ENCODE results near the gene PIP5KL1.

The PIP5KL1 gene

DNA sequence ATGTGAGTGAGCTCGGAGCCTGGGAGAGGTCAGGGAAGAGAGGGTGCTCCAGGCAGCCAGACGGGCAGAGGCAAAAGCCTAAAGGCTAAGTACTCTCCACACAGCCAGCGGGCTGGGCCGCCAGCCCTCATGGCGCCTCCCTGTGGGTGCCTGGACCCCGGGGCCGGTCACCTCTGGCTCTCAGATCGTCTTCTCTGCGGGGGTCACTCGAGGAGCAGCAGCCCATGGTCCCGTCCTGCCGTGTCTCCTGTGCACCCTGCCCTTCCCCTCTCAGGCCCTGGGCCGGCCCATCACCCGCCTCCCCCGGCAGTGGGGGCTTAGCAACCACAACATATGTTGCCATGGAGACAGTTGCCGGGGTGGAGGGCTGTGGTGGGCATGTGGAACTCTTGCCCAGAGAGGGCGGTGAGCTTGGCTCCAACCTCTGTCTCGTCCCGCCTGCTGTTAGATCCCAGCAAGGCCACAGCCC lies 57.3 kb downstream of the PIP5KL1 start:
- Histone ChIP-seq H3K4me3 (replicated peaks; ENCODE audit: low read depth, low read length) (no peak overlapping the region), H3K36me3 (ENCODE audit: control insufficient read depth, insufficient read depth, low read length) (no peaks in the 10 kb centered on the region), H3K27me3 (replicated peaks; ENCODE audit: control insufficient read depth, insufficient read depth, low read length) (no peaks in the 10 kb centered on the region)
- DNase-seq (ENCODE audit: extremely low read depth, insufficient read length), result no peak
- TF ChIP-seq, protein P1, sequence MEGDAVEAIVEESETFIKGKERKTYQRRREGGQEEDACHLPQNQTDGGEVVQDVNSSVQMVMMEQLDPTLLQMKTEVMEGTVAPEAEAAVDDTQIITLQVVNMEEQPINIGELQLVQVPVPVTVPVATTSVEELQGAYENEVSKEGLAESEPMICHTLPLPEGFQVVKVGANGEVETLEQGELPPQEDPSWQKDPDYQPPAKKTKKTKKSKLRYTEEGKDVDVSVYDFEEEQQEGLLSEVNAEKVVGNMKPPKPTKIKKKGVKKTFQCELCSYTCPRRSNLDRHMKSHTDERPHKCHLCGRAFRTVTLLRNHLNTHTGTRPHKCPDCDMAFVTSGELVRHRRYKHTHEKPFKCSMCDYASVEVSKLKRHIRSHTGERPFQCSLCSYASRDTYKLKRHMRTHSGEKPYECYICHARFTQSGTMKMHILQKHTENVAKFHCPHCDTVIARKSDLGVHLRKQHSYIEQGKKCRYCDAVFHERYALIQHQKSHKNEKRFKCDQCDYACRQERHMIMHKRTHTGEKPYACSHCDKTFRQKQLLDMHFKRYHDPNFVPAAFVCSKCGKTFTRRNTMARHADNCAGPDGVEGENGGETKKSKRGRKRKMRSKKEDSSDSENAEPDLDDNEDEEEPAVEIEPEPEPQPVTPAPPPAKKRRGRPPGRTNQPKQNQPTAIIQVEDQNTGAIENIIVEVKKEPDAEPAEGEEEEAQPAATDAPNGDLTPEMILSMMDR (IDR thresholded peaks at IDR 0.05; ENCODE audit: insufficient read depth, low read length, poor library complexity, severe bottlenecking), result no peak

DNA sequence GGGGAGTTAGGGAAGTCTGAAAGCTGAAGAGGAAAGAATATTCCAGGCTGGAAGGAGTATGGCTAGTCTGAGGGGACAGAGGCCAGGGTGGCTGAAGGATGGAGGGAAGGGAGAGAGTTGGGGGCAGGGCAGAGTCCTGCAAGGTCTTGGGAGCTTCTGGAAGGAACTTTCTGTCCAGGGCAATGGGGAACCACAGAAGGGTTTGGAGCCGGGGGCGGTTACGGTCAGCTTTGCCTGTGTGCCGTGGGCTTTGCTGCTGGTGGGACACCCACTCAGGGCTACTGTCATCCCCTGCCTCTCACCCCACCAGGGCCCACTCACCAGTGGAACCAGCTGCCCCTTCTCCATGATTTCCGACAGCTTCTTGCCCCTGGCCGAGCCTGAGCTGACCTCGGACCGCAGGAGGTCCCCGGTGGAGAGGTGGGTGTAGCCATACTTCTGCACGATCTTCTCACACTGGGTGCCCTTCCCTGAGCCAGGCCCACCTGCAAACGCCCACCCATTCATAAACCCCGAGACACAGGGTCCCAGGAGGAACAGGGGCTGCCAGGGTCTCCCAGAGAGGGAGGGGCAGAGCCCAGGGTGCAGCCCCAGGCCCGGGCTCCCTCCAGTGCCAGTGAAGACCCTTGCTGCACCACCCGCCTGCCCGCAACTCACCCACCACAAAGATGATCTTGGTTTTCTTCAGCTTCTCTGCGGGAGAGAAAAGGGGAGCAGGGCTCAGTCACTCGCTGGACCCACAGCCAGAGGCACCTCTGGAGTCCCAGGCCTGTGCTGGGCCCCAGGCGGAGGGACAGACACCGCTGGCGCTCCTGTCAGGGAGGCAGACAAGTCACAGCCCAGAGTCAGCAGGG lies 58.0 kb downstream of the PIP5KL1 start:
- Histone ChIP-seq H3K4me3 (replicated peaks; ENCODE audit: low read depth, low read length) (no peak overlapping the region), H3K27me3 (replicated peaks; ENCODE audit: control insufficient read depth, insufficient read depth, low read length) (no peaks in the 10 kb centered on the region), H3K36me3 (ENCODE audit: control insufficient read depth, insufficient read depth, low read length) (no peaks in the 10 kb centered on the region)
- TF ChIP-seq, protein P1 (IDR thresholded peaks at IDR 0.05; ENCODE audit: insufficient read depth, low read length, poor library complexity, severe bottlenecking), result no peak
- no peak for DNase-seq (ENCODE audit: extremely low read depth, insufficient read length)

DNA sequence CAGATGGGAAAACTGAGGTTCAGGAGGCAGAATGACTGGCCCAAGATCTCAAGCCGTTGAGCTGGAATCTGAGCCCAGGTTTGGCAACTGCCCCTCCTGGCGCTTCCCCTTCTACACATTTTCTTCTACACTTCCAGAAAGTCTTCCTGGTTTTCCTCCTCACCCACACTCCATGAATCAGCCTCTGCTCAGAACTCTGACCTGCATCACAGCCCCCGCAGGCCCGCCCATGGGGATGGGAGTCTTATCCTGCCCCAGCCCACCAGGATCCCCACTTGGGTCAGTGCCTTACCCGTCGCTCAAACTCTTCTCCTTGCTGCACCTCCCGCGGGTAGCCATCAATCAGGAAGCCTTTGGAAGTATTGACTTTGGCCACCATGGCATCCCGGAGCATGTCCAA lies 59.0 kb downstream of the PIP5KL1 start:
- Histone ChIP-seq H3K36me3 (ENCODE audit: control insufficient read depth, insufficient read depth, low read length) (no peaks in the 10 kb centered on the region), H3K4me3 (replicated peaks; ENCODE audit: low read depth, low read length) (no peak overlapping the region), H3K27me3 (replicated peaks; ENCODE audit: control insufficient read depth, insufficient read depth, low read length) (no peaks in the 10 kb centered on the region)
- TF ChIP-seq, protein P1 (IDR thresholded peaks at IDR 0.05; ENCODE audit: insufficient read depth, low read length, poor library complexity, severe bottlenecking), result no peak
- DNase-seq (ENCODE audit: extremely low read depth, insufficient read length), result no peak

DNA sequence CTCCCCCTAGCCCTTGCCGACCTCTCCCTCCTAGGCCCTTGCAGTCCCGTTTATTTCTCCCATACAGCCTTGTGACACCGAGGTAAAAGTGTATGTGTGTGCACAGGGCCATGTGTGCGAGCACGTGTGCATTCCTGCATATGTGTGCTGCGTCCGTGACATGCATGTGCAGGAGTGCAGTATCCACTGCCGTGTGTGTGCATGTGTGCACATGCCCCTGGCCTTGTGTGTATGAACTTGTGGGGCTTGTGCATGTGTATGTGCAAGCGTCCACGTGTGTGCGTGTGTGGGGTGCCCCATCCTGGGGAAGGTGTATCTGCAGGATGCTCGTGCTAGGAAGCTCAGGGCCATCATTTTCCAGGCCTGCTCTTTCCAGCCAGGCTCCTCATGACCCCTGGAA lies 59.7 kb downstream of the PIP5KL1 start:
- no peak for DNase-seq (ENCODE audit: extremely low read depth, insufficient read length)
- TF ChIP-seq, protein P1 (IDR thresholded peaks at IDR 0.05; ENCODE audit: insufficient read depth, low read length, poor library complexity, severe bottlenecking), result no peak
- no peaks in the 10 kb centered on the region for H3K36me3 ChIP-seq (ENCODE audit: control insufficient read depth, insufficient read depth, low read length)

More for the DNA sequence above, 59.7 kb downstream of the PIP5KL1 start:
- H3K4me3 ChIP-seq (replicated peaks; ENCODE audit: low read depth, low read length), result no peak overlapping the region
- H3K27me3 ChIP-seq (replicated peaks; ENCODE audit: control insufficient read depth, insufficient read depth, low read length), result no peaks in the 10 kb centered on the region

All from GM06990 (cell line).